GM06990 (cell line): ENCODE data around the gene RPP40.

Experiments used
- DNase-seq: peaks from one replicate; pipeline ENCODE4 v3.0.0-alpha.2; 2011; ENCODE audit not compliant: insufficient read length; ENCODE audit errors: extremely low read depth
- H3K27me3 ChIP-seq: replicated peaks from 2 replicates; pipeline ENCODE4 v1.6.0; 2011; ENCODE audit warnings: low read length; ENCODE audit not compliant: control insufficient read depth, insufficient read depth
- H3K36me3 ChIP-seq: 2 replicates; pipeline ENCODE4 v1.5.1; 2011; ENCODE audit warnings: low read length; ENCODE audit not compliant: control insufficient read depth, insufficient read depth
- H3K4me3 ChIP-seq: replicated peaks from 2 replicates; pipeline ENCODE4 v1.5.1; 2011; ENCODE audit warnings: low read depth, mild to moderate bottlenecking, control low read depth, low read length
- CTCF ChIP-seq: IDR thresholded peaks from 2 replicates; pipeline ENCODE4 v1.5.1; 2011; ENCODE audit warnings: low read length, control low read depth, mild to moderate bottlenecking, inconsistent platforms; ENCODE audit not compliant: insufficient read depth, poor library complexity, severe bottlenecking

The RPP40 gene

GRCh38 chr6:4961322-4962168 lies 42.3 kb downstream of the RPP40 start:
- Histone ChIP-seq H3K4me3 (no peak overlapping the region), H3K27me3 (no peaks in the 10 kb centered on the region), H3K36me3 (no peaks in the 10 kb centered on the region)
- TF ChIP-seq CTCF = no peak
- no peak for DNase-seq

- H3K27me3 ChIP-seq = no peaks in the 10 kb centered on the region
- no peak overlapping the region for H3K4me3 ChIP-seq
- no peak for DNase-seq
- H3K36me3 ChIP-seq = peaks cover 6% of the 10 kb centered on the region
- no peak for TF ChIP-seq CTCF
Measured at GRCh38 chr6:4958624-4959023, 45.2 kb downstream of the RPP40 start.

- Histone ChIP-seq H3K27me3 (no peaks in the 10 kb centered on the region), H3K36me3 (peaks cover 6% of the 10 kb centered on the region), H3K4me3 (no peak overlapping the region)
- DNase-seq = no peak
- TF ChIP-seq CTCF = no peak
Measured at GRCh38 chr6:4957521-4958231, 46.2 kb downstream of the RPP40 start.

GRCh38 chr6:4956625-4957024 lies 47.2 kb downstream of the RPP40 start:
- no peak for DNase-seq
- Histone ChIP-seq H3K36me3 (peaks cover 6% of the 10 kb centered on the region), H3K4me3 (no peak overlapping the region), H3K27me3 (no peaks in the 10 kb centered on the region)
- TF ChIP-seq CTCF = no peak

GRCh38 chr6:4953440-4953839 lies 50.4 kb downstream of the RPP40 start:
- H3K27me3 ChIP-seq = no peaks in the 10 kb centered on the region
- DNase-seq = no peak
- H3K36me3 ChIP-seq = peaks cover 6% of the 10 kb centered on the region
- no peak for TF ChIP-seq CTCF
- no peak overlapping the region for H3K4me3 ChIP-seq
